Midbrain (tissue), 1 donor: ENCODE data around the gene FKBP4.

Experiments used
- DNase-seq: peaks from one replicate; lab custom pipeline; 2025; lab: John Stamatoyannopoulos, UW

The FKBP4 gene

DNA sequence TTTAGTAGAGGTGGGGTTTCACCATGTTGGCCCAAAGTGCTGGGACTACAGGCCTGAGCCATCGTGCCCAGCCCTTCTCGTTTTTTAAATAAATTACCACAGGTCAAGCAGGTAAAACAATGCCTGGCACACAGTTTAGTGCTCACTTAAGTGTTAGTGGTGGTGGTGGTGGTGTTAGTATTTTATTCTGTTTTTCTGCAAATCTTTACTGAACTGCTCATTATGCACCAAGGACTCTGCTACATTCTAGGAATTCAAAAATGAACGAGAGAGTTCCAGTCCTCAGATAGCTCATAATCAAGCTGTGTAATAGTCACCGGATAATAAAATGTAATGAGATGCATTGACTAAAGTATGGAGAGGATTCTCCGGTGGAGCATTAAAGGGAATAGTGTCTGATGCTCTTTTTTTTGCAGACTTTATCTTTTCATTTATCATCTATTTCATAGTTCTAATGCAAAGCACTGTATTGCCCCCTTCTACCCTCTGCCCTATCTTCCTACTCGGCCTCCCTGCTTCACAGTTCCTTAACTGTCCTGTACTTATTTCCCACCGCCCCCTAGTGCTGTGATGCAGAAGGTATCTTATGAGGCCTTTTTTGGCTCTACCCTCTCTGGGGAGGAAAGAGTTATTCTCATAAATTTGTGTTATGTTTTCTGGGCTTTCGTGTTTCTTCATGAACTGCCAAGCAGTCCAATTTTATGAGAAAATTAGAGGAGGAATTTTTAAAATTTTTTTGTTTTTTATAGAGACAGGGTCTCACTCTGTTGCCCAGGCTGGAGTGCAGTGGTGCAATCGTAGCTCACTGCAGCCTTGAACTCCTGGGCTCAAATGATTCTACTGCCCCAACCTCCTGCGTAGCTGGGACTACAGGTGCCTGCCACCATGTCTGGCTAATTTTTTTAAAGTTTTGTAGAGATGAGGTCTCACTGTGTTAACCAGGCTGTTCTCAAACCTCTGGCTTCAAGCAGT lies 18.7 kb downstream of the FKBP4 start:
- DNase-seq = peak; percentile 35

DNA sequence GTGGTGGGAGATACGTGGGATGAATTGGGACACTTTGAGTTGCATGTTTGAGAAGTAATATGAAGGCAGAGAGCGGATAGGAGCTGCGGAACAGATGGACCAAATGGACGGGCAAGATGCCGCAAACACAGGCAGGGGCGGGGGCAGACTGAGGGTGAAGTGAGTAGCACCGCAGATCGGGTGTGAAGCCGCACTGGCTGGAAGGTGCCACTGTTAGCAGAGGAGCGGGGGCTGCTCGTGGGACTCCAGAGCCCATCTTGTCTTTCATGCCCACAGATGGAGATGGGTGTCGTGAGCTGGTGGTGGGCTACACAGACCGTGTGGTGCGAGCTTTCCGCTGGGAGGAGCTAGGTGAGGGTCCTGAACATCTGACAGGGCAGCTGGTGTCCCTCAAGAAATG lies 25.0 kb downstream of the FKBP4 start:
- DNase-seq = no peak

DNA sequence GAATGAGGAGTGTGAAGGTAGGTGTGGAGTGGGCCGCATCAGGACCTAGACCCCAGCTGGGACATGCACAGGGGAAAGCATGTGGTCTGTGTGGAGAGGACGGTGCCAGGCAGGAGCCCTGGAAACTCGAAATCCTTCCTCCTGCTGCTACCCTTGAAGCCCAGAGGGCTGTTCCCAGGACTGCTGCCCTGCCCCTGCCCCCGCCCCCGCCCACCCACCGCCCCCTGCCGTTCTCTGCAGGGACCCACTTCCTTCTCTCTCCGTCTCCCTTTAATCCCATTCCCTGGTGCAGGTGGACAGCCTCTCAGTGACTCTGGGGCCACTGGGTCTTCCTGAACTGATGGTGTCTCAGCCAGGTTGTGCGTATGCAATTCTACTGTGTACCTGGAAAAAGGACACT lies 25.7 kb downstream of the FKBP4 start:
- no peak for DNase-seq

DNA sequence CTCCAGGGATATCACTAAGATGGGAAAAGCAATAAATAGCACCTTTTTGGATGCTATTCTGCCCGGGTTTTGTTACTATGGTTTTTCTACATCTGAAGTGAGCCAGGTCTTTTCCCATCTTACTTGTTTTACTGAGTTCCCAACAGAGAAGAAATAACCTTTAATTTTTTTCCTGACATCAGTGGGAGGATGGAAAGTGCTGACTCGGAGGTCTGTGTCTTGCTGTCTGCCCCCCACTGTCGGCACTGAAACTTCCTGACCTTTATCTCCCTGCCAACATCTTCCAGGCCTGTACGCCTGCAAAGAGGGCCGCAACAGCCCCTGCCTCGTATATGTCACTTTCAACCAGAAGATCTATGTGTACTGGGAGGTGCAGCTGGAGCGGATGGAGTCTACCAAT lies 28.7 kb downstream of the FKBP4 start:
- no peak for DNase-seq

DNA sequence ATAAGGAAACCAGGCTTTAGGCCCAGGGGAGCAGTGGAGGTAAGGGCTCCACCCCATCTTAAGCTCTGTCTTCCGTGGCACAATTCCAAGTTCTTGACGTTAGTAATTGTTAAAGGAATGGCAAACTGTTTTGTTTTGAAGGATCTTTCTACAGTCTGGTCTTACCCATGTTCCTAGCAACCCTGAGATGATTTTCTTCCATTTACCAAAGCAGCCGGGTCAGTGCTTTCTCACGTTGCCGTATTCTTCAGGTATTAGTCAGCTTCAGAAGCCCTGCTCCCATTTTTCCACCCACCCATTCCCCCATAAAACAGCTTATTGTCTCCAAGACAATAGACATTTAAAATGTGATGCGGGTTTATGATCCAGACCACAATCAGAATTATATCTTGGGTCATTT lies 29.8 kb downstream of the FKBP4 start:
- no peak for DNase-seq

DNA sequence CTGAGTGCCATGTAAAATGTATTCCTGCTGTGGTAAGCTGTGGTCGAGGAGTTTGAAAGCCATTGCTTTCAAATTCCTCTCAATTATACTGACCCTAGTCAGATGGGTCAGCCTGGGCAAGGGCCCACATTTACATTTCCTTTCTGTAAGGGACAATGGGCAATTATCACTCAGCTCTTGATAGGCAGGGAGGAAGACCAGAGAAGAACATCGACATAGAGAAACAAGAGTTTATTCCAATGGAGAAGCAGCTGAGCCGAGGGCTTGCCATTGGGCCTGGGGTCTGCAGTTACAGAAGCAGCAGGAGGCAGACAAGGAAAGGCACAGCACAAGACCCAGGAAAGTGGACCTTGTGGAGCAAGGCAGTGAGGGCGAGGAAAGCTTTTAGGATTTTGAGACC lies 30.4 kb downstream of the FKBP4 start:
- no peak for DNase-seq

DNA sequence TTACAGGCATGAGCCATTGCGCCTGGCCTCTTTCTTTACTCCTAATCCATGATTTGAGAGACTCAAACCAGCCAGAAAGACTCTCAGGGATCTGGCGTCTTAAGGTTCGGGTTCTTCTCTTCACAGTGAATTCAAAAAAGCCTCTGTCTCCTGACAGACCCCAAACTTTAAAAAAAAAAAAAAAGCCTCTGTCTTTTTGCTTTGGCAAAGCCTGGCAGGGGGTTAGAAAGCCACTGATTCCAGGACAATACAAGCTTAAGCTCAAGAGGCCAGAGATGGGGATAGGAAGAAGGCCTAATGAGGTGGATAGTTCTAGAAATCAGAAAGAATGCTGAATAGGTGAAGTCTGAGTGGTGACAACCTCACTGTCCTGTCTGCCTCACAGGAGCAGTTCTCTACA lies 31.3 kb downstream of the FKBP4 start:
- no peak for DNase-seq

DNA sequence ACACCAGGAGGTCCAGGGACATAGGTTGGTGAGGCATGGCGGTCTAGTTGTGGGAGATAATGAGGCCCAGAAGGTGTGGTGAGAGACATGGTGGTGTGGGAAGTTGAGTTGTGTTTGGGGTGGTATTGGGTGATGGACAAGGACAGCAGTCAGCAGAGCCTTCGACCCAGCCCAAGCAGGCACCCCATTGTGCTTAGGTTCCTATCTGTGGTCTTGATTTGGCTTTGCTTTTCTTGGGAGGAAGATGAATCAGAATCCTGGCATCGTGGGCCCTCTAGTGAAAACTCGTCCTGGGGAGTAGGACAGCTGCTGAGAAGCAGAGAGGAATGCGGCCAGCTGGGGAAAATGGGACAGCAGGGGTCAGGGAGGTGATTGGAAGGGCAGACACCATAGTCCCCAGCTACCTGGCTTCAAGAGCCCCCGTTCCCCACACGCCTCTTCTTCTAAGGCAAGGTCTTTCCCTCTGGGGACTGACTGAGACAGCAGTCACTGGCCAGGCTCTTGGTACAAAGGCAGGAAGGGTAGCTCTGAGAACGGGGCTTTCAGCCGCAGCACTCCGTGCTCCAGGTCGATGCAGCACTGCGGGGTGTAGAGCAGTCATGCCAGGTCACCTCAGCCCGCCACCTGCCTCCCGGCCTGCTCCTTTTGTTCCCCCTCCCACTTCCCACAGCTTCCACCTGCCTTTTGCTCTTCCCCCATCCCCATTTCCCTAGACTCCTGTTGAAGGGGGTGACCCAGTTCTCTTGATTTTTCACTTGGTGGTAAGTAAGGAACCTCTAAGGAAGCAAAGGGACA lies 32.1 kb downstream of the FKBP4 start:
- DNase-seq = no peak

DNA sequence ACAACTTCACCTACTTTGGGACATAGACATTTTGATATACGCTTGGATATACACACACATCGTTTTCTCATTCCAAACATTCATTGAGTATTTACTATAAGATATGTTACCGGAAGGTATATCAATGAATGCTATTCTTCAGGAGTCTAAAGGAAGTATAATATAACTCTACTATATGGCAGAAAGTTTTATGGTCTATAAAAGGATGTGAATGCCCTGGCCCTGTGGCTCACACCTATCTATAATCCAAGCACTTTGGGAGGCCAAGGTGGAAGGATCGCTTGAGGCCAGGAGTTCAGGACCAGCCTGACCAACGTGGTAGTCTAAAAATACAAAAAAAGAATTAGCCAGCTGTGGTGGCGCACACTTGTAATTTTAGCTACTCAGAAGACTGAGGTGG lies 34.5 kb downstream of the FKBP4 start:
- DNase-seq = no peak

DNA sequence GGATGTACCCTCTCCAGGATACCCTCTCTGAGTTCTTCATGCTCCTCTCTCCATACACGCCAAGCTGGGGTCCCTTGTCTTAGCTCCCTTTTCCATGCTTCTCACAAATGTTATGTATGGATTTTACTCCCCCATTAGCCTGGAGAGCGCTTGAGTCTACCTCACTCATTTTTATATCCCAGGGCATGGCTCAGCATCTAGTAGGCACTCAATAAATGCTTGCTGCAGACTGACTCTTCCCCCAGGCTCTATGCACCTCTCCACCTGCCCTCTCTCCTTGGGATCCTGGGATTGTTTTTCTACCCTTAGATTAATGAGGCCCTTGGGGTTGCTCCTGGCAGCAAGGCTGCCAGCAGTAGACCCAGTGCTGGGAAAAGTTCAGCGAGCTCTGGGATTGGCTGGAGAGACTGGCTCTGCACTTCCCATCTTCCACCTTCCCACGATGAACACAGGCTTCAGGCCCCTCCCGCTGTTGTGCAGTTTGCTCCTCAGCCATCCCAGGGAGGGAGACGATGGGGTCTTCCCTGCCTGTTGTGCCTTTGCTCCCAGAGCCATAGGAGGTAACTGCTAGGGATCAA lies 37.9 kb downstream of the FKBP4 start:
- no peak for DNase-seq

DNA sequence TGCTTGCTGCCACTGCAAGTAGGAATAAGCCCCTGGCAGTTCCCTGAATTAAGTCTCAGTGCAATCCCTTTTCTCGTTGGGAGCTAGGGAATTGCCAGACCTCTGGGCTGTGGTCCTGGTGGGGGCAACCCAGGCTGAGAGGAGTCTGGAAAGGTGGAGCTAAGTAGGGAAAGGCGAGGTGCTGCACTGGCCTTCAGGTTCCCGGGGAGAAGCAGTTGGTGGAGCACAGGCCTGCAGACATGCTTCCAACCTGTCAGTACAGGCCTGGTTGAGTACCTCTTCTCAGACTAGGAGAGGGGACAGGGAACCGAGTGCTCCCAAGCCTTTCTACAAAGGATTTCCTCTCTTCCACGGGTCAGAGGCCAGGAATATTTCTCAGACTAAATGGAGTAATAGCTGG lies 38.6 kb downstream of the FKBP4 start:
- DNase-seq = no peak

DNA sequence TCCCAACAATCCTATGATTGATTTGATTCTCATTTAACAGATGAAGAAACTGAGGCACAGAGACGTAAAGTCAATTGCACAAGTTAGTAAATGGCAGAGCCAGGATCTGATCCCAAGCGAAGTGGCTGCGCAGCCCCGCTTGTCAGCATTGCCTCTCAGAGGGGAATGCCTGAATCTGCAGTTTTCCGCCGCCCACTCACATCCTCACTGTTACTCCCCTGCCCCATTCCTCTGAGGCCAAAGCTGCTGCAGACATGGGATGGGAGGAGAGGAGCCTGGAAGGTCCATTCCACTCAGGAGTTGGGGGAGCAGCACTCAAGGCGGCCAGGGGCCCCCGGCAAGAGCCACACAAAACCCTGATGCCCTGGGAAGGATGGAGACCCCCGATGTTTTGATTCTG lies 39.0 kb downstream of the FKBP4 start:
- DNase-seq = no peak

DNA sequence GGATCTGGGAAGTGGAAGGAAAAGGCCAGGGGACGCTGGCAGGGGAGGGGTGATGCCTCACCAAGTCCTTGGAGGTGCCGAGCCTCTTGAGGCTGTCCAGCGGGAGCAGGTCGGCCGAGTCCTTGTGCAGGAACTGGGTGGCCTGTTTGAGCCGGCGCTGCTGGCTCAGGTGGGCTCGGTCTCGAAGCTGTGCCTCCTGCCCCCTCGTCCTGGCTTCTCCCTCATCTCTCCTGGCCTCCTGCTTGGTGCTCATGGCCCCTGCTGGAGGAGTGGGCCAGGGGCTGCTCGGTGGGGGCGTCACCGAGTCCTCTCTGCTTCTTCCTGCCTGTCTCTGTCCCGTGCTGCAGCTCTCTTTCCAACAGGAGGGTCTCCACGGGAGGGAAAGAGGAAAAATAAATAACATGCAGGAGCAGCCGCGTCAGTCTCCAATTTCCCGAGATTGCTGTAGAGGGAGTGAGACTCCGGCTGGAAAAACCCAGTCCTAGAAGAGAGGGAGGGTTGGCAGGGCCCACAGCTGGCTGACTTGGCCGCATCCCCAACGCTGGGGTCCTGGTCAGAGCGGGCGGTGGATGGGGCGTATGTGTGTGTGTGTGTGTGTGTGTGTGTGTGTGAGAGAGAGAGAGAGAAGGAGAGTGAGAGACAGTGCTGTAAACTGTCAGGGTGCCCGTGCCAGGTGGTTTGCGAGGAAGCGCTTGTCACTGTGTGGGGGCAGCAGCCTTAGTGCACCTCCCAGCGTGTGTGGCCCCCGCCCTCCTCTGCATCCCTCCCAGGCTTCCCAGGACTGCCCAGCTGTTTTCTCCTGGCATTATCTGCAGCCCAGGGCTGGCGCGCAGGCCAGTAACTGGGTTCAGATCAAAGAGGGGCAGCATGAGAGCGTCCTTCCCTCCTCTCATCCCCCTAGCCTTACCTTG lies 40.1 kb downstream of the FKBP4 start, which contains the start of gene NRIP2:
NRIP2 (minus strand) TSS at position 455 of the 911 bp plus-strand sequence; CDS start at position 403, 52 bp downstream.
- DNase-seq = peak; percentile 67

DNA sequence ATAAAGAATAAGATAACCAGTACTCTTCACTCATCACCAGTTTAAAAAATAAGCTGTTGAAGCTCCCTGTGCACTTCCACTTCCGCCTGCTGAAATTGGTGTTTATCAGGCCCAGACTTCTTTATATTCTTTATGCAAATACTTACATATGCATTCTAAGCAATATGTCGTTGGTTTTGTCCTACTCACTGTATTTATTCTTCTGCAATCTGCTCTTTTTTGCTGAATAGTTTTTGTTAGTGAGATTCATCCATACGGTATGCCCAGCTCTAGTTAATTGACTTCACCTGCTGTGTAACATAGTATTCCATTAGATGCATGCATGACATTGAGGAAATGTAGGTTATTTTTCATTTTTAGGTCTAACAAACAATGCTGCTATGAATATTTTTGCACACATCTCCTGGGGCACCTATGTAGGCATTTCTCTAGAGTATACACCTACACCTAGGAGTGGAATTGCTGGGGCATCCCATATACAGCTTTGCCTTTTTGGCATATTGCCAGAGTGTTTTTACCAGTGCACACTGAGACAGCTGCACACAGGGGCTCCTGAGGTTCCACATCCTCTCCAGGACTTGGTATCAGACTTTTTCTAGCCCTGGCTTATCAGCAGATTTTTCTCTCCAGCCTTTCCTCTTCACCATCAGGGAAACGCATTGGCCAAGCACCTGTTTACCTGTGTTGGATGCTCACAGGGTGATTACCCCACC lies 41.1 kb downstream of the FKBP4 start:
- DNase-seq = no peak

DNA sequence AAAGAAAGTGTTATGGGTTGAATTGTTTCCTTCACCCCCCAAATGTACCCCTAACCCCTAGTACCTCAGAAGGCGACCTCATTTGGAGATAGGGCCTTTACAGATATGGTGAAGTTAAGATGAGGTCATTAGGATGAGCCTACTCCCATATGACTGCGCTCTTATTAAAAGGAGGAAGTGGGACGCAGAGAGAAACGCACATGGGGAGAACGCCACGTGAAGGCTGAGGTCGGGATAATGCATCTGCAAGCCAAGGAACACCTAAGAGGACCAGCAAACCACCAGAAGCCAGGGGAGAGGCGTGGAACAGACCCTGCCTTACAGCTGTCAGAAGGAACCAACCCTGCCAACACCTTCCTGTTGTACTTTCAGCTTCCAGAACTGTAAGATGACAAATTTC lies 41.8 kb downstream of the FKBP4 start:
- DNase-seq = no peak

DNA sequence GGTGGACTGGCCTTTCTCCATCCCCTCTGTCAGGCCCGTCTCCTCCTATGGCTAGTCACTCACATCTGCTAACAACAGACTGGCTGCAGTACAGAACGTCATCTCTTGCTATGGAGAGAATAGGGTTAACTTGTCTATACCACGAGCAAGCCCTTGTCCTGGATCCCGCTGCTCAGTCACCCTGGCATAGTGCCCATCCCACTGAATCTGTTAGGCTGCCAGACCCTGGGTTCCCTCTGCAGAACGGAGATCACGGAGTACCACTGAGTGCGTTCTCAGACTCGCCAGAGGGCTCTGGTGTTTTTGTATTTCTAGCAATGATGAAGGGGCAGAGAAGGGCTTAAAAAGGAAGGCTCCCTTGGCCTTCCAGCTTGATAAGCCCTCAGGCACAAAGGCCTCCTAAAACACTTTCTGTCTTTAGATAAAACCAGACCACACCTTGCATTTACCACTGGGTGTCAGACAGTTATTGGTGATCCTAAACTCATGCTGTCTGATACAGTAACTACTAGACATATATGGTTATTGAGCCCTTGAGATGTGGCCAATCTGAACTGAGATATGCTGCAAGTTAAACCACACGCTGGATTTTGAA lies 46.4 kb downstream of the FKBP4 start:
- no peak for DNase-seq

DNA sequence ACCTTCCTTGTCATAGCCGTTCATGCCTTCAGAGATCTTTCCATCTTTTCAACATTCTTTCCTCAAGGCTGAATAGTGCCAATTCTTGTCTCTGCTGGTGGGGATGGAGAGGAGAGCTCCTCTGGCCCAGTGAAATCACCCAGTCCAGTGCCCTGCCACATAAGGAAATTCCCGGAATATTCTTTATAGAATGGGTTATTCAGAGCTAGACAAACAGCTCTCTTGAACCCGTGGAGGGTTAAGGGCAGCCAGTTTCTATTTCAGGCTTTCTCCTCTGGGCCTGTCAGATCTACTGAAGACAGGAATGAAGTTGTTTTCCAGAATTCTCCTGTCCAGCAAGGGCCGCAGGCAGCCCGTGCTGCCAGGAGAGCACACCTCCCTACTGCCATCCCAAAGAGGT lies 48.2 kb downstream of the FKBP4 start:
- DNase-seq = no peak

DNA sequence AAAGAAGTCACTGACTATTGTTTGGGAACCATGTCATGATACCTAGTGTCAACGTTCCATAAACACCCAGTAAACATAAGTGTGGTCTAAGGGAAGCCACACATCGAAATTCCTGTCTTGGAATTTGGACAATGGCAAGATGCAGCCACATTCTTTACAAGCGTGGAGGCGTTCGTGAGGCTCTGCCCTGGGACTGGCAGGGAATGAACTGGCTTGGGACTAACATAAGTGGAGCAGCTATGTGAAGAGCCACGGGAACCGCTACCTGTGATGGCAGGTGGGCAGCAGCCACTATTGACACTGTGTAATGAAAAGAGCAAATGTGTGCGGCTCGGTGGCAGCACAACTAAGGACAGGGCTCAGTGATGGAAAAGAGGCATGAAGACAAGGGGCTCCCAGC lies 50.0 kb downstream of the FKBP4 start:
- no peak for DNase-seq

DNA sequence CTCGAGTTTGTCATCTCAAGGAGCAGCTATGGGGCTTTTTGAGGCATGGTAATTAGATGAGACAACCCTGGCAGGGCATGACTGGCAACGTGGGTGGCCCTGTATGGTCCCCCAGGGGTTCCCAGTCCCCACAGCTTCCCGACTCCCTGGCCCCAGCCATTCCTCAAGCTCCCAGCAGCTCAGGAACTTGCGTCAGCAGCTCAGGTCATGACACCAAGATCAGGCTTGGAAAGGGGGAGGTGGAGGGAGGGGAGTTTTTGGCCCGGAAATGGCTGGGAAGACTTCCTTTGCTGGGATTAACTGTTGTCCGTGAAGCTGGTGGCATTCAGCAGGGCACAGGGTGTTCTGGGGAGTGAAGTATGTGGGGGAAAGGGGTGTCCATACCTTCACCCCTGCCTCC lies 50.5 kb downstream of the FKBP4 start:
- DNase-seq = no peak

DNA sequence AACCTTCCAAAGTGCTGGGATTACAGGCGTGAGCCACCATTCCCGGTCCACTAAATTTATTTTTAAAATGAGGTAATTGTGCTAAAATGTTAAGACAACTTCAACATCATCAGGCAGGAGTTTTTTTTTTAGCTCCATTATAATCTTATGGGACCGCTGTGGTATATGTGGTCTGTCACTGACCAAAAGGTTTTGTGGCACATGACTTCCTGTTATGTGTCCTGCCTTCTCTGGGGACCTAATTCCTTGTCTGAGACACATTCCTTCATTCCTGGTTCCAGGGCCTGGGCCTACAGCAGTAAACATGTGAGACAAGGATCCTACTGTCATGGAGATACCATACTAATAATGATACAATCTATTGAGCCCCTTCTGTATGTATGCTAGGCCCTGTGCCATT lies 57.2 kb downstream of the FKBP4 start:
- no peak for DNase-seq

DNA sequence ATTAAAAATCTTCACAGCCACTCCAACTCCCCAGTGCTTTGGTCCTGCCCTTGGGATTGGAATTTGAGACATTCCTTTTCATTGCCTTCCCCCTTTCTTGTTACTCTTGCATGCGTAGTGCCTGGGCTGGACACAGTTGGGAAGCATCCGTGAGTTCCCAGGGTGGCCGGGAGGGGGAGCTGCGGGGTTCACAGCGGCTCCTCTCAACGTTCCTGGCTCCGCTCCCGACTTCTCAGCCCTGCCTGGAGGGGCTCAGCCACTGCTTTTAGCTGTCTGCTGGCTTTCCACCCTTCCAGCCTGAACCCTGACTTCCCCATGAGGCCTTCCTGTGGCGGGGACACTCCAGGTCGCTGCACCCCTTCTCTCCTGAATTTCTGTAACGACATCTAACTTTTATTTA lies 58.9 kb downstream of the FKBP4 start:
- DNase-seq = peak; percentile 74
